GM18517 (cell line): ENCODE data around the gene PPAN.

Experiments used
- ATAC-seq: cut with Tn5 transposase; IDR thresholded peaks from one replicate; pipeline ENCODE4 v1.9.1; 2021; ENCODE audit warnings: mild to moderate bottlenecking, moderate library complexity; ENCODE audit not compliant: unreplicated experiment

The PPAN gene, protein sequence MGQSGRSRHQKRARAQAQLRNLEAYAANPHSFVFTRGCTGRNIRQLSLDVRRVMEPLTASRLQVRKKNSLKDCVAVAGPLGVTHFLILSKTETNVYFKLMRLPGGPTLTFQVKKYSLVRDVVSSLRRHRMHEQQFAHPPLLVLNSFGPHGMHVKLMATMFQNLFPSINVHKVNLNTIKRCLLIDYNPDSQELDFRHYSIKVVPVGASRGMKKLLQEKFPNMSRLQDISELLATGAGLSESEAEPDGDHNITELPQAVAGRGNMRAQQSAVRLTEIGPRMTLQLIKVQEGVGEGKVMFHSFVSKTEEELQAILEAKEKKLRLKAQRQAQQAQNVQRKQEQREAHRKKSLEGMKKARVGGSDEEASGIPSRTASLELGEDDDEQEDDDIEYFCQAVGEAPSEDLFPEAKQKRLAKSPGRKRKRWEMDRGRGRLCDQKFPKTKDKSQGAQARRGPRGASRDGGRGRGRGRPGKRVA

DNA sequence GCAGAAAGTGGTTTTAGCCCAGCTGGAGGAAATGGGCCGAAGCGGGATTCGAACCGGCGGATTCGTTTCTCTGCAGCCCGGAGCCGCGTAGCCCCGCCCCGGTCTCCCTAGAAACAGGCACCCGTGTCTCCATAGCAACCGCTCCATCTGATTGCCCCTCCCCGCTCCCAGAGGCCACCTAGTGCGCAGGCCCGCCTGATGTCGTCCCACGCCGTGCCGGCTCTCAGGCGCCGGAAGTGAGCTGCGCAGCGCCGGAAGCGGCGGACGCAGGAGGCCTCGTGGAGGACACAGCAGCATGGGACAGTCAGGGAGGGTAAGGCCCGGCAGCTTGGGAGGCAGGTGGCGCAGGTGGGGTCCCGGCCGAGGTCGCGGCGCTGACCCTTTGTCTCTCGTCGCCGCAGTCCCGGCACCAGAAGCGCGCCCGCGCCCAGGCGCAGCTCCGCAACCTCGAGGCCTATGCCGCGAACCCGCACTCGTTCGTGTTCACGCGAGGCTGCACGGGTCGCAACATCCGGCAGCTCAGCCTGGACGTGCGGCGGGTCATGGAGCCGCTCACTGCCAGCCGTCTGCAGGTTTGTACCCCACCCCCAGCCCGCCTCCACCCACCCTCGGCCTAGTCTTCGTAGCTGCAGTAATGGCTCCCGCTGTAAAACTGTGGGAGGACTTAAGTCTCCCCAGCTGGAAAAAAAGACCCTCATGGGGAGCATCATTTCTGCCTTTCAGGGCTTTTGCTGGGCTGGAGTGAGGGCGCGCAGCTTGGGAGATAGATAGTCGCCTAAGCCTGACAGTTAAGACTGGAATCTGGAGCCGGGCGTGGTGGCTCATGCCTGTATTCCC lies at the start of gene PPAN:
PPAN (plus strand) TSS at position 263 of the 837 bp plus-strand sequence; CDS start at position 296, 33 bp downstream.
- peak; percentile 37 for ATAC-seq

DNA sequence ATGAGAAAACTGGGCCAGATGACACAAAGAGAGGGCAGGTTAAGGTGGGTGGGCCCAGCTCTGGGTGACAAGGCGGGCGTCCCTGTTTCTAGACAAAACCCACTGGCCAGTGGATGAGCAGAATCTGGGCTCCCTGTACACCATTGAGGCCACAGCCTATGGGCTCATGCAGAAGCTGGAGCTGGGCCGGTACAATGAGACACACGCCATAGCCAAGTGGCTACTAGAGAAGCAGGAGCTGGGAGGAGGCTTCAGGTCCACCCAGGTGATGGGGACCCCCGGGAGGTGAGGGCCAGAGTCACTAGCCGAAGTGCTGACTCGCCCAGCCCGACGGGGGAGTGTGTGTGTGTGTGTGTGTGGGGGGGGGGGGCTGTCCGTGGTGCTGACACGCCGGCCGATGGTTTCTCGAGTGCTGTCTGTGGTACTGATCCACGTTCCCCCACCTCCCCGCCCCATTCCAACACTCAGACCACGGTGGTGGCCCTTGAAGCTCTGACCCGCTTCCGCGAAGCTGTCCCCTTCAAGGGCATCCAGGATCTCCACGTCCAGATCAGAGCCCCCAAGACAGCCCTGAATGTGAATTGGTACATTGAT lies 44.3 kb upstream of the PPAN start:
- no peak for ATAC-seq

DNA sequence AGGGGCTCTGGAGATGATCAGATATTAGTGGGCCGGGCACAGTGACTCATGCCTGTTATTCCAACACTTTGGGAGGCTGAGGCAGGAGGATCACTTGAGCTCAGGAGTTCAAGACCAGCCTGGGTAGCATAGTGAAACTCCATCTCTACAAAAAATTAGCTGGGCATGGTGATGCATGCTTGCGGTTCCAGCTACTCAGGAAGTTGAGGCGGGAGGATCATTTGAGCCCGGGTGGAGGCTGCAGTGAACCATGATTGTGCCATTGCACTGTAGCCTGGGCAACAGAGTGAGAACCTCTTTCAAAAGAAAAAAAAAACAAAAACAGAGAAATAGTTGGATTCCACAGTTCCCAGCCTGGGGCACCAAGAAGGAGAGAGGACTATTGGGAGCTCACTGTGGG lies 38.0 kb upstream of the PPAN start:
- ATAC-seq: no peak

DNA sequence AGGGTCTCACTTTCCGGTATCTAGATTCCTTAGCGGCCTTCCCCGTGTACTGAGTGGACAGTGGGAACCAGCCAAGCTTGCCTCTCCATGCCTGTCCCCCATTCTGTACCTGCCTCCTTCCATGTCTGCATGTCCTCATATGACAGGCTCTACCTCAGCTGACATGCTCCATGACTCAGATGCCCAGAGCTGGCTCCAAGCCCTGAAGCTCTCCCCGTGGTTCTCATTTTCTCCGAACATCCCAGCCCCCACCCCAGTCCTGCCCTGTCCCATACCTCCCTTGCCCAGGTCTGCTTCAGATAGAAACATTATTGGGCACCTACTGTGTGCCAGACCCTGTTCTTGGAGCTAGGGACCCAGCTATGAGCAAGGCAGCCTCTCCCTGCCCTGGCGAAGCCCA lies 37.1 kb upstream of the PPAN start:
- no peak for ATAC-seq

- ATAC-seq: no peak
Measured at GRCh38 chr19:10070730-10071446, 35.3 kb upstream of the PPAN start.

- no peak for ATAC-seq
Measured at GRCh38 chr19:10074153-10074552, 32.0 kb upstream of the PPAN start.

DNA sequence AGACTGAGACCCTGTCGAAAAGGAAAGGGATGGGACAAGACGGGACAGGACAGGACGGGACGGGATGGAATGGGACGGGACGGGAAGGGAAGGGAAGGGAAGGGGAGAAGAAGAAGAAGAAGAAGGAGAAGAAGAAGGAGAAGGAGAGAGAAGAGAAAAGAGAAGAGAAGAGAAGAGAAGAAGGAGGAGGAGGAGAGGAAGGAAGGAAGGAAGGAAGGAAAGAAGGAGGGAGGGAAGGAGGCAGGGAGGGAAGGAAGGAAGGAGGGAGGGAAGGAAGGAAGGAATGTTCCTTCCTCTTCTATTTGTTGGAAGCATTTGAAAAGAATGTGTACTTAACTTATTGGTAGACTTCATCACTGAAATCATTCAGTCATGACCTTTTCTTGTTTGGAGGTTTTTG lies 29.6 kb upstream of the PPAN start:
- no peak for ATAC-seq

GRCh38 chr19:10078329-10078728 lies 27.8 kb upstream of the PPAN start:
- ATAC-seq: no peak

- no peak for ATAC-seq
Measured at GRCh38 chr19:10079031-10079453, 27.1 kb upstream of the PPAN start.

DNA sequence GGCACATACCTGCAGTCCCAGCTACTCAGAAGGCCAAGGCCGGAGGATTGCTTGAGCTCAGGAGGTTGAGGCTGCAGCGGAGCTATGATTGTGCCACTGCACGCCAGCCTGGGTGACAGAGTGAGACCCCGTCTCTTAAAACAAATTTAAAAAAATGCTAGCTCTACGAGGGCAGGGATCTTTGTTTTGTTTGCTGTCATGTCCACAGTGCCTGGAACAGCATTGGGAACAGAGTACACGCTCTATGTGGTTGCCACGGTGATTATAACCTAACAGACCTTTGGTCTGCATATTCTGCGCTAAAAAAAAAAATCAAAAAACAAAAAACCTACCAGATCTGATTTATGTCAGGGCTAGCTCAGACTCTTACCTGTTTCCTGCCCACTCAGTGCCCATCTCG lies 22.3 kb upstream of the PPAN start:
- ATAC-seq: no peak

DNA sequence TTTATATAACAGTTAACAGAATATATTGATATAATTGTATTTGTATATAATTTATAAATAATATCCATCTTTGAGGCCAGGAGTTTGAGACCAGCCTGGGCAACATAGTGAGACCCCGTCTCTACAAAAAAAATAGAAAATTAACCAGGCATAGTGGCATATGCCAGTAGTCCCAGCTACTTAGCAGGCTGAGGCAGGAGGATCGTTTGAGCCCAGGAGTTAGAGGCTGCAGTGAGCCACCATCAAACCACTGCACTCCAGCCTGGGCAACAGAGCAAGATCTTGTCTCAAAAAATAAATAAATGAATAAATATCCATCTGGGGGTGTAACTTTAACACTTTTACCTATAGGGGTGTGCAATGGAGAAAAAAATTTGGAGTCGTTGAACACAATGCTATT lies 21.4 kb upstream of the PPAN start:
- no peak for ATAC-seq

GRCh38 chr19:10085641-10086590 lies 20.2 kb upstream of the PPAN start, which contains the start of gene SHFL:
TSS of gene SHFL (plus strand) at chr19:10086317. CDS start at chr19:10086428, 111 bp downstream.
- ATAC-seq: no peak

- no peak for ATAC-seq
Measured at GRCh38 chr19:10086591-10087192, 19.5 kb upstream of the PPAN start.

GRCh38 chr19:10087296-10088061 lies 18.7 kb upstream of the PPAN start:
- ATAC-seq: no peak

DNA sequence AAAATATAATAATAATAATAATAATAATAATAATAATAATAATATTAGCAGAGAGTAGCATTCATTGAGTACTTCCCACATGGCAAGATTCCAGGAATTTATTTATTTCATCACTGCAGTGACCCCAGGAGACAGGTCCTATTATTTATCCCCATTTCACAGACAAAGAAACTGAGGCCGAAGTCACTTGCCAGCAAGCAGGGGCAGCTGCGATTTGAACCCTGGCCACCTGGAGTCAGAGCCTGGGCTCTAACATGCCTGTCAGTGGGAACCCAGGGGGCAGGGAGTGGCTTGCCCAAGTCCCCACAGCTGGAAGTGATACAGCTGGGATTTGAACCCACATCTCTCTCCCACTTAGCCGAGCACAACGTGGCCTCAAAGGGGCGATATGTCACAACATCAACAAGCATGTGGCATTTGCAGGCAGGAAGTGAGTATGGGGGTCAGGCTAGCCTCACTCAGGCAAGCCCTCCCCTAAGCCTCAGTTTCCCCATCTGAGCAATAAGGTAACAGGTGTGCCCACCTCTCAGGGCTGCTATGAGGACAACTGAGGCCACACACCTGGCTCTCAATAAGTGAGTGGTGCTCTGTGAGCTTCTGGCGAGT lies 17.1 kb upstream of the PPAN start:
- no peak for ATAC-seq

DNA sequence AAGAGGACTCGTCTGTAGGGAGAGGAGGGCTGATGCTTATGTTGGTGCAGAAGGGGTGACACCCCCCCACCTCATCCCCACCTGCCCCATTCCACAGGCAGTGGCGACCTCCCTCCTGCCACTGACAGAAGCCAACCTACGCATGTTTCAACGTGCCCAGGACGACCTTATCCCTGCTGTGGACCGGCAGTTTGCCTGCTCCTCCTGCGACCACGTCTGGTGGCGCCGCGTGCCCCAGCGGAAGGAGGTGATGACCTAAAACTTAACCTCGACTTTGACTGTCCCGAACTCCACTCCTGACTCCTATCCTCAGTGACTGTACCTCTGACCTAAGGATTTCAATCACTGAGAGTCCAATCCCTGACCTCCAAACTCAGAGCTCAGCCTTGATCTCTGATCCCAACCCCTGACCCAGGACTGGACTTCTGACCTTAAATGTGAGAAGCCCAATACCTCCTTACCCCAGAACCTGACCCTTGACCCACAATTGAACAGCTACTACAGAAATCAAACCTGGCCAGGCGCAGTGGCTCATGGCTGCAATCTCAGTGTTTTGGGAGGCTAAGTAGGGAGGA lies 16.3 kb upstream of the PPAN start:
- ATAC-seq: no peak

DNA sequence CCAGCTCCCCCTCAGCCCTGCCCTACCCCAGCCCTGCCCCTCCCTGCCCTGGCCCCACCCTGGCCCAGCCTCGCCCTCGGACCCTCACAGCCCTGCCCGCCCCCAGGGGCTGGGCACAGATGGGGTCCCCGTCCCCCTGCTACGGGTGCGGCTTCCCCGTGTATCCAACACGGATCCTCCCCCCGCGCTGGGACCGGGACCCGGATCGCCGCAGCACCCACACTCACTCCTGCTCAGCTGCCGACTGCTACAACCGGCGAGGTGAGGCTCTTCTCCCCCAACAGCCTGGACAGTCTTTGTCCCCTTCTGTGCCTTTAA lies 14.8 kb upstream of the PPAN start:
- ATAC-seq: no peak
